Endothelial cell of coronary artery (primary cell): Measurements from ENCODE around the gene PRAMEF26. TPM values are rescaled to one million over a fixed set of nuclear protein-coding genes. Genes with fewer than 3 reads are reported as not detected.

Experiments
- total RNA-seq: library from RNA; depleted of rRNA; stranded (reverse); fragments of >200 nt; gene quantifications from 2 replicates; pipeline ENCODE4 v1.2.3, GENCODE V29; 2014

The PRAMEF26 gene
- total RNA-seq = not detected in 2 replicates

DNA sequence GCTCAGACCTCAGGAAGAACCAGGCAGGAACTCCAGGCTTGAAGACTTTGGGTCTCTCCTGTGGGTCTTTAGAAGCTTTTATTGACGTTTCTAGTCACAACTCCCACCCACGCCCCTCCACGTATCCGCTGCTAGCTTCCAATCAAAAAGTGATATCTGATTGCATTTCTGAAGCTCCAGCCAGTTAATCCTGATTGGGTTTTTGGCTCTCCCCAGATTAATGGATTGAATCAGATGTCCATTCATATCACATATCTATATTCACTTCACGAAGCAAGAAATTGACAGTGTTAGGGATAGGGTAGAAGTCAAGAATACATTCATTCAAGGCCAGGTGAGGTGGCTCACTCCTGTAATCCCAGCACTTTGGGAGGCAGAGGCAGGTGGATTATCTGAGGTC, at the start of gene PRAMEF26:
Gene PRAMEF26, minus strand, starts transcription at position 101 of the 400 bp plus-strand sequence. CDS start 2,914 bp downstream, outside the sequence.

DNA sequence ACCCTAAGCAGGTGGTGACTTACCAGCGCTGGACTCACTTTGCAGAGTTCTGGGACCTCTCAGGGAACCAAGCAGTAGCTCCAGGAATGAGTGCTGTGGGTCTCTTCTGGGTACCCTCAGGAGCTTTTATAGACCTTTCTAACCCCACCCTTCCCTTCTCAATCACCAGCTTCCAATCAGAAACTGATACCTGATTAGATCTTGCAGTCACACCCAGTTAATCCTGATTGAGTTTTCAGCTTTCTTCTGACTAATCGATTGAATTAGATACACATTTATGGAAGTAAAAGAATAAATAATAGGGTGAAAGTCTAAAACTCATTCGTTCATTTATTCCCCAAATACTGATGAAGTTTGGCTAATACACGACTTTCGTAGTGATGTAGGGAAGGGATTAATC, 45.5 kb upstream of the PRAMEF26 start, which contains the start of gene PRAMEF13:
Gene PRAMEF13, minus strand, starts transcription at position 101 of the 400 bp plus-strand sequence. CDS start 1,820 bp downstream, outside the sequence.

DNA sequence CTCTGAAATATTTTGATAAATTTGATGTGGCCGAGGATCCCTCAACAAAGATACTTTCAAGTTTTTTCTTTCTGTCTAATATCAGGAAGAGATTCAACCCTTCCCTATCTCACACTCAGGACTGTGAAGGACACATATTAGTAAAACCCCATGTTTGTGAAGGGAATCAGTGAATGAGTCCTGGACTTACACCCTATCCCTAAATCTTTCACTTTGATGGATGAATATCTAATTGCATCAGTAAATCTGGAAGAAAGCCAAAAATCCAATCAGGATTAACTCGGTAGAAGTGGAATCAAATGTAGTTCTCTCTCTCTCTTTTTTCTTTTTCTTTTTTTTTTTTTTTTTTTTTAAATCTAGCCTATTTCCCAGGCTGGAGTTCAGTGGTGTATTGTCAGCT, 15.7 kb upstream of the PRAMEF26 start, which contains the start of gene PRAMEF9:
Gene PRAMEF9, plus strand, starts transcription at position 301 of the 400 bp plus-strand sequence. CDS start 3,433 bp downstream, outside the sequence.

DNA sequence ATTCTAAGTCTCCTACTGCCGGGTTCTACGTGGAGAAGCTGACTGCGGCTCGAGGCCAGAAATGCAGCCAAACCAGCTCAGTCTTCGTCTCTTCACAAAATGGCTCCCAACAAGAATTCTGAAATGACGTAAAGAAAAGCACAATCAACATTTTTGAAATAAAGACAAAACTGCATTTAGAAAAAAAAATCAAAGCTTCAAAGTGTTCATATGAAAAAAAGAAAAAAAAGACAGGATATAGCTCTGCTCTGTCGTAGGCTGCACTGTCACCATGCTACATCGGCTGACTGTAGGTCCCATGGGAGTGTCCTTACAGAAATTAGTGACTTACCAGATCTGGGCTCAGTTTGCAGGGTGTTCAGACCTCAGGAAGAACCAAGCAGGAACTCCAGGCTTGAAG, 9.7 kb upstream of the PRAMEF26 start, which contains the start of gene HNRNPCL4:
Gene HNRNPCL4, minus strand, starts transcription at position 101 of the 400 bp plus-strand sequence. CDS start 164 bp downstream, outside the sequence.

DNA sequence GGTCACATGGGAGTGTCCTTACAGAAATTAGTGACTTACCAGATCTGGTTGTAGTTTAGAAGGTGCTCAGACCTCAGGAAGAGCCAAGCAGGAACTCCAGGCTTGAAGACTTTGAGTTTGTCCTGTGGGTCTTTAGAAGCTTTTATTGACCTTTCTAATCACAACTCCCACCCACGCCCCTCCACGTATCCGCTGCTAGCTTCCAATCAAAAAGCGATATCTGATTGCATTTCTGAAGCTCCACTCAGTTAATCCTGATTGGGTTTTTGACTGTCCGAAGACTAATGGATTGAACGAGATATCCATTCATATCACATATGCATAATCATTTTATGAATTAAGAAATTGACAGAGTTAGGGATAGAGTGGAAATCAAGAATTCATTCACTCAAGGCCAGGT, 39.1 kb downstream of the PRAMEF26 start, which contains the start of gene HNRNPCL2:
Gene HNRNPCL2, minus strand, starts transcription at position 101 of the 400 bp plus-strand sequence. CDS start 454 bp downstream, outside the sequence.

Other genes with a start within 250 kb of the PRAMEF26 start
- gene PRAMEF7, start 239.4 kb downstream of the PRAMEF26 start, total RNA-seq = not detected in 2 replicates
- not detected in 2 replicates for gene PRAMEF6, start 208.4 kb downstream of the PRAMEF26 start, total RNA-seq
- gene PRAMEF27, start 99.4 kb downstream of the PRAMEF26 start, total RNA-seq = not detected in 2 replicates
- gene HNRNPCL3, start 95.2 kb downstream of the PRAMEF26 start, total RNA-seq = not detected in 2 replicates
- not detected in 2 replicates for gene PRAMEF25, start 85.2 kb downstream of the PRAMEF26 start, total RNA-seq
- not detected in 2 replicates for gene HNRNPCL2, start 39.2 kb downstream of the PRAMEF26 start, total RNA-seq
- gene HNRNPCL4, start 9.6 kb upstream of the PRAMEF26 start, total RNA-seq = not detected in 2 replicates
- gene PRAMEF9, start 15.8 kb upstream of the PRAMEF26 start, total RNA-seq = not detected in 2 replicates
- not detected in 2 replicates for gene PRAMEF13, start 45.4 kb upstream of the PRAMEF26 start, total RNA-seq
- gene PRAMEF18, start 70.1 kb upstream of the PRAMEF26 start, total RNA-seq = not detected in 2 replicates
- not detected in 2 replicates for gene PRAMEF5, start 98.2 kb upstream of the PRAMEF26 start, total RNA-seq
- gene PRAMEF8, start 129.1 kb upstream of the PRAMEF26 start, total RNA-seq = not detected in 2 replicates
- not detected in 2 replicates for gene PRAMEF33, start 147.5 kb upstream of the PRAMEF26 start, total RNA-seq
- not detected in 2 replicates for gene PRAMEF15, start 159.6 kb upstream of the PRAMEF26 start, total RNA-seq
- not detected in 2 replicates for gene PRAMEF14, start 191.1 kb upstream of the PRAMEF26 start, total RNA-seq
- gene PRAMEF19, start 215.9 kb upstream of the PRAMEF26 start, total RNA-seq = not detected in 2 replicates
- not detected in 2 replicates for gene PRAMEF17, start 233.6 kb upstream of the PRAMEF26 start, total RNA-seq